OCI-LY3 (cell line): ENCODE data around the gene EML4.

Experiments used
- H2AFZ ChIP-seq: fragments of 200-600, 300-600 bp; shearing (Covaris generic); 2 replicates; pipeline ENCODE4 v1.6.0; 2014; ENCODE audit warnings: antibody characterized with exemption, low read depth, low read length
- H3K27ac ChIP-seq: fragments of 200-600, 300-600 bp; sonication (generic); 2 replicates; pipeline ENCODE4 v1.5.1; 2014; ENCODE audit warnings: mild to moderate bottlenecking, low read length, moderate library complexity, mixed read lengths
- H3K27me3 ChIP-seq: fragments of 200-600, 300-600 bp; sonication (generic); 2 replicates; pipeline ENCODE4 v1.6.1; 2014; ENCODE audit warnings: low read depth, low read length, mixed read lengths
- H3K36me3 ChIP-seq: fragments of 200-600, 300-600 bp; sonication (generic); replicated peaks from 2 replicates; pipeline ENCODE3; 2014; ENCODE audit warnings: low read depth, low read length, mixed read lengths
- H3K4me1 ChIP-seq: fragments of 300-600, 200-600 bp; sonication (generic); 2 replicates; pipeline ENCODE4 v1.6.1; 2014; ENCODE audit warnings: low read length, mixed read lengths
- H3K4me2 ChIP-seq: fragments of 200-600, 300-600 bp; sonication (generic); 2 replicates; pipeline ENCODE4 v1.6.1; 2014; ENCODE audit warnings: low read length, mixed read lengths
- H3K4me3 ChIP-seq: fragments of 300-600, 200-600 bp; sonication (generic); 2 replicates; pipeline ENCODE4 v1.5.1; 2014; ENCODE audit warnings: antibody characterized with exemption, mild to moderate bottlenecking, low read length, moderate library complexity
- H3K79me2 ChIP-seq: fragments of 300-600, 200-600 bp; shearing (Covaris generic); 2 replicates; pipeline ENCODE4 v1.6.1; 2014; ENCODE audit warnings: mild to moderate bottlenecking, low read length, mixed read lengths
- H3K9ac ChIP-seq: fragments of 300-600, 200-600 bp; shearing (Covaris generic); 2 replicates; pipeline ENCODE4 v1.6.0; 2014; ENCODE audit warnings: mild to moderate bottlenecking, low read length, moderate library complexity
- H3K9me3 ChIP-seq: fragments of 200-600, 300-600 bp; shearing (Covaris generic); 2 replicates; pipeline ENCODE4 v1.6.1; 2014; ENCODE audit warnings: low read length, mixed read lengths; ENCODE audit not compliant: insufficient read depth
- H4K20me1 ChIP-seq: fragments of 200-600, 300-600 bp; sonication (generic); 2 replicates; pipeline ENCODE4 v1.6.1; 2016; ENCODE audit warnings: low read length, mixed read lengths; ENCODE audit not compliant: insufficient read depth
- EZH2phosphoT487 ChIP-seq: fragments of 200-600 bp; shearing (Covaris generic); IDR thresholded peaks from 2 replicates; pipeline ENCODE4 v1.6.1; 2018; ENCODE audit warnings: antibody characterized with exemption, mixed run types, low read depth
- TF ChIP-seq, protein P1 (sequence below): fragments of 200-600, 300-600 bp; sonication (generic); IDR thresholded peaks from 2 replicates; pipeline ENCODE4 v1.5.1; 2014; ENCODE audit warnings: antibody characterized with exemption, low read length, low read depth

The EML4 gene

DNA sequence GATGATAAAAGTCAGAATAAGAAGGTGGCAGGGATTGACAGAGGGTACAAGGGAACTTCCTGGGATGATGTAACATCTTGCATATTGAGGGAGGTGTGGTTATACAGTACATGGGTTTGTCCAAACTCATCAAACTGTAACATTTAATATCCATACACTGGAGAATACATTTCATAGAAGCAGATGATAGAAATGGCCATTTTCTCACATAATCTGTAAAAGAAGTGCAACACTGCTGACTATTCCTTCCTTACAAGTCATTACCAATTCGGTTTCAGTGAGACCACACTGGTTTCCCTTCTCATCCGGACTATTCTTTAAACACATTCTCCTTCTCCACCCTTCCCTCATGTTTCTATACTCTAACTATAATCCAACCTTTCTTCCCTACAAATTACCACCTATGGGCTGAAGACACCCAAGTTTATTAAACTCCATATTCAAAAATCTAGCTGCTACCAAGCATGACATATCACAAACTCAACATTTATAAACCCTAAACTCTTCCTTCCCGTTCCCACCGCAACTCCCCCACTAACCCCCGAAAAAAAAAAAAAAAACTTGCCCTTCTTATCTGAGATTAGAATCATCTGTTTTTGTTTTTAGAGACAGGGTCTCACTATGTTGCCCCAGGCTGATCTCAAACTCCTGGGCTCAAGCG lies 190.3 kb downstream of the EML4 start:
- Histone ChIP-seq H3K27ac (peak overlapping the region; percentile 90), H3K27me3 (0 out of 2 replicates have a peak, but pooled peaks cover 2% of the 10 kb centered on the region), H4K20me1 (peaks cover 31% of the 10 kb centered on the region), H3K36me3 (peaks cover 4% of the 10 kb centered on the region), H3K4me2 (peak overlapping the region; percentile 84), H3K4me1 (peaks cover 22% of the 10 kb centered on the region), H3K4me3 (peak overlapping the region; percentile 97), H3K79me2 (peaks cover 66% of the 10 kb centered on the region), H3K9me3 (no peaks in the 10 kb centered on the region), H3K9ac (peak overlapping the region; percentile 94), H2AFZ (no peak overlapping the region)
- TF ChIP-seq, protein P1, sequence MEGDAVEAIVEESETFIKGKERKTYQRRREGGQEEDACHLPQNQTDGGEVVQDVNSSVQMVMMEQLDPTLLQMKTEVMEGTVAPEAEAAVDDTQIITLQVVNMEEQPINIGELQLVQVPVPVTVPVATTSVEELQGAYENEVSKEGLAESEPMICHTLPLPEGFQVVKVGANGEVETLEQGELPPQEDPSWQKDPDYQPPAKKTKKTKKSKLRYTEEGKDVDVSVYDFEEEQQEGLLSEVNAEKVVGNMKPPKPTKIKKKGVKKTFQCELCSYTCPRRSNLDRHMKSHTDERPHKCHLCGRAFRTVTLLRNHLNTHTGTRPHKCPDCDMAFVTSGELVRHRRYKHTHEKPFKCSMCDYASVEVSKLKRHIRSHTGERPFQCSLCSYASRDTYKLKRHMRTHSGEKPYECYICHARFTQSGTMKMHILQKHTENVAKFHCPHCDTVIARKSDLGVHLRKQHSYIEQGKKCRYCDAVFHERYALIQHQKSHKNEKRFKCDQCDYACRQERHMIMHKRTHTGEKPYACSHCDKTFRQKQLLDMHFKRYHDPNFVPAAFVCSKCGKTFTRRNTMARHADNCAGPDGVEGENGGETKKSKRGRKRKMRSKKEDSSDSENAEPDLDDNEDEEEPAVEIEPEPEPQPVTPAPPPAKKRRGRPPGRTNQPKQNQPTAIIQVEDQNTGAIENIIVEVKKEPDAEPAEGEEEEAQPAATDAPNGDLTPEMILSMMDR, result no peak
- TF ChIP-seq EZH2phosphoT487, result no peak

DNA sequence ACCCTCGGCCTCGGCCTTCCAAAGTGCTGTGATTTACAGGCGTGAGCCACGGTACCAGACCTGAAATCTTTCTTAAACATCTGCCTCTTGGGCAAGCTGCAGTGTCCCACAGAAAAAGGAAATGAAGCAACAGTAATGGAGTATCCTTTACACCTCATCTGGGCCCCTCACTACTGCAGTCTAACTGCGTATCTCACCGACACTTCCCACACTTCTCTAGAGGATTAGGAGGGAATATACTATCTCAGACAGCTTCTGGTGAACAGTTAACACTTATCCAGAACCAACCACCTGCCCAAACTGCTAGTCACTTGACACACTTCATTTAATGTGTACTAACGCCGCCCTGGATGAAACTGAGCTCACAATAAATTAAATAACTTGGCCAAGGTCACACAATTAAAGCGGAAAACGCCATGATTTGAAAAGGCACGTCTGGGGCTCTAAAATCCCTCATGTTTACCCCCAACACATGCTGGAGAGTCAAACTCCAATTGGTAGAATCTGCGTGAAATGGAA lies 190.9 kb downstream of the EML4 start:
- H3K79me2 ChIP-seq, result peaks cover 60% of the 10 kb centered on the region
- H3K9me3 ChIP-seq, result no peaks in the 10 kb centered on the region
- peaks cover 4% of the 10 kb centered on the region for H3K36me3 ChIP-seq
- H3K27ac ChIP-seq, result peak overlapping the region; percentile 90
- peak overlapping the region; percentile 84 for H3K4me2 ChIP-seq
- TF ChIP-seq, protein P1, result no peak
- TF ChIP-seq EZH2phosphoT487, result no peak
- H2AFZ ChIP-seq, result no peak overlapping the region
- peak overlapping the region; percentile 97 for H3K4me3 ChIP-seq
- H3K9ac ChIP-seq, result peak overlapping the region; percentile 94
- H3K4me1 ChIP-seq, result peaks cover 22% of the 10 kb centered on the region
- peaks cover 2% of the 10 kb centered on the region; the same call in 1 of the 2 replicates for H3K27me3 ChIP-seq
- H4K20me1 ChIP-seq, result peaks cover 25% of the 10 kb centered on the region

- H3K9me3 ChIP-seq, result no peaks in the 10 kb centered on the region
- peaks cover 2% of the 10 kb centered on the region; the same call in 1 of the 2 replicates for H3K27me3 ChIP-seq
- peak overlapping the region; percentile 90 for H3K27ac ChIP-seq
- H4K20me1 ChIP-seq, result peaks cover 21% of the 10 kb centered on the region
- TF ChIP-seq, protein P1, result no peak
- no peak for TF ChIP-seq EZH2phosphoT487
- peaks cover 4% of the 10 kb centered on the region for H3K36me3 ChIP-seq
- peak overlapping the region; percentile 93 for H2AFZ ChIP-seq
- peak overlapping the region; percentile 94 for H3K9ac ChIP-seq
- H3K79me2 ChIP-seq, result peaks cover 56% of the 10 kb centered on the region
- peak overlapping the region; percentile 84 for H3K4me2 ChIP-seq
- peak overlapping the region; percentile 97 for H3K4me3 ChIP-seq
- peaks cover 22% of the 10 kb centered on the region for H3K4me1 ChIP-seq
Measured at GRCh38 chr2:42360493-42360889, 191.3 kb downstream of the EML4 start.

- Histone ChIP-seq H3K4me1 (peaks cover 22% of the 10 kb centered on the region), H3K27ac (peak within 1 kb of the TSS; percentile 90), H4K20me1 (peaks cover 18% of the 10 kb centered on the region), H3K9ac (peak within 1 kb of the TSS; percentile 94), H3K36me3 (peaks cover 4% of the 10 kb centered on the region), H3K4me3 (peak within 1 kb of the TSS; percentile 97), H3K27me3 (peaks cover 2% of the 10 kb centered on the region; the same call in 1 of the 2 replicates), H2AFZ (peak within 1 kb of the TSS; percentile 93), H3K4me2 (peak within 1 kb of the TSS; percentile 90), H3K9me3 (no peaks in the 10 kb centered on the region), H3K79me2 (peaks cover 49% of the 10 kb centered on the region)
- TF ChIP-seq, protein P1, result peak; percentile 39
- no peak for TF ChIP-seq EZH2phosphoT487
Measured at GRCh38 chr2:42360890-42361727, 192.0 kb downstream of the EML4 start, which contains the start of gene COX7A2L. TSS of gene COX7A2L (minus strand) at chr2:42361217. CDS start at chr2:42361161, 56 bp downstream.
